Upper lobe of right lung (tissue), 1 donor: ENCODE data around the gene ULK1. TPM values are rescaled to one million over a fixed set of nuclear protein-coding genes. Genes with fewer than 3 reads are reported as not detected.

Source experiments
- ATAC-seq: fragments of 200-7000 bp; cut with Tn5 transposase; one replicate; pipeline ENCODE4 v1.9.1; 2020; ENCODE audit warnings: mild to moderate bottlenecking, moderate library complexity
- DNase-seq: peaks from one replicate; pipeline ENCODE4 v3.0.0-alpha.2; 2020
- H3K27ac ChIP-seq: fragments of 200-600 bp; one replicate; pipeline ENCODE4 v1.8.0; 2022
- H3K27me3 ChIP-seq: fragments of 200-600 bp; one replicate; pipeline ENCODE4 v1.8.0; 2022; ENCODE audit warnings: mild to moderate bottlenecking
- H3K36me3 ChIP-seq: fragments of 200-600 bp; one replicate; pipeline ENCODE4 v1.8.0; 2022
- H3K4me1 ChIP-seq: fragments of 200-600 bp; one replicate; pipeline ENCODE4 v1.8.0; 2022
- H3K4me3 ChIP-seq: fragments of 200-600 bp; one replicate; pipeline ENCODE4 v1.8.0; 2022; ENCODE audit warnings: mild to moderate bottlenecking
- H3K9me3 ChIP-seq: fragments of 200-600 bp; one replicate; pipeline ENCODE4 v1.8.0; 2022
- CTCF ChIP-seq: fragments of 200-600 bp; IDR thresholded peaks from one replicate; pipeline ENCODE4 v1.8.0; 2022; ENCODE audit warnings: antibody characterized with exemption
- intact Hi-C: fragments of 100-400 bp; cut with DNase I; formaldehyde crosslinking; loops from one replicate; pipeline ENCODE4 v1.11.0; 2022
- long read RNA-seq: library from polyadenylated mRNA; unstranded; transcript quantifications from one replicate; pipeline ENCODE4 v2.0.0, GENCODE V29; 2021
- total RNA-seq: library from RNA; stranded (reverse); fragmentation: NEBNext Ultra II Directional; extraction: Animal tissue kit (Norgen Biotek cat#: 25700); gene quantifications from one replicate; pipeline ENCODE4 v1.2.1, GENCODE V29; 2021
- donor health status: DM: no; HTN: yes; CAD: no; lungs with severe emphysema.

Gene ULK1
- total RNA-seq: 32.4 TPM
- long read RNA-seq, full-length matches to known transcripts: 9 of 44 reads
- long read RNA-seq, partial matches to known transcripts: 29 of 44 reads
- long read RNA-seq, other reads (novel, unspliced or antisense): 6 of 44 reads

DNA sequence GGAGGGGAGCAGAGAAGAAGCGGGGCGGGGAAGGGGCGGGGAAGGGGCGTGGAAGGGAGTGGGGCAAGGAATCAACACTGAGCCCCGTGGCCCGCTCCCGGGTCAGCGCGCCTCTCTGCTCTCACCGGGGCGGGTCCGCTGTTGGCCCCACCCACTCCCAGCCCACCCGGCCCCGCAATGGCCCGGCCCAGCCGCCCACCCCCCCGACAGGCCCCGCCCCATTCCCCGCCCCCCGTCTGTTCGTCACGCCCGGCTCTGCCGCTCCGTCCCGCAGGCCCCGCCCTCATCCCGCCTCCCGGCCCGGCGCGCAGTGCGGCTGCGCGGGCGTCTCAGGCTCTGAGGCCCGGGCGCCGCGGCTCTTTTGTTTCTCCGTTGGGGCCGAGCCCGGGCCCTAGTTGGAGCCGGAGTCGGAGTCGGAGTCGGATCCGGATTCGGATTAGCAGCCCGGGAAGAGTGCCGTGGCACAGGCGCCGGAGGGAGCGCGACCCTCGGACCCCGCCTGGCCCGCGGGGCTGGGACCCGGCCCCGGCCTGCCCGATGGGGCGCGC lies at the start of gene ULK1:
Gene ULK1, plus strand, starts transcription at position 310 of the 548 bp plus-strand sequence. CDS start 380 bp downstream, outside the sequence.
- Histone ChIP-seq H3K9me3 (no peaks in the 10 kb centered on the region), H3K4me1 (peaks cover 18% of the 10 kb centered on the region), H3K27ac (peak within 1 kb of the TSS; percentile 96), H3K27me3 (no peaks in the 10 kb centered on the region), H3K36me3 (no peaks in the 10 kb centered on the region), H3K4me3 (peak within 1 kb of the TSS; percentile 80)
- peak; percentile 96 for DNase-seq
- intact Hi-C loops: no loop called here
- TF ChIP-seq CTCF: no peak
- ATAC-seq: peak; percentile 83

- Histone ChIP-seq H3K4me1 (no peaks in the 10 kb centered on the region), H3K27me3 (no peaks in the 10 kb centered on the region), H3K36me3 (no peaks in the 10 kb centered on the region), H3K4me3 (no peak overlapping the region), H3K27ac (no peak overlapping the region), H3K9me3 (no peaks in the 10 kb centered on the region)
- DNase-seq: no peak
- TF ChIP-seq CTCF: no peak
- intact Hi-C loops: no loop called here
- ATAC-seq: no peak
These were observed 49.8 kb upstream of the ULK1 start for GRCh38 chr12:131844656-131845055.

- H3K9me3 ChIP-seq: no peaks in the 10 kb centered on the region
- H3K27me3 ChIP-seq: no peaks in the 10 kb centered on the region
- TF ChIP-seq CTCF: no peak
- intact Hi-C loops: no loop called here
- no peak overlapping the region for H3K27ac ChIP-seq
- H3K4me3 ChIP-seq: no peak overlapping the region
- H3K4me1 ChIP-seq: no peaks in the 10 kb centered on the region
- no peaks in the 10 kb centered on the region for H3K36me3 ChIP-seq
- no peak for ATAC-seq
- DNase-seq: no peak
These were observed 49.3 kb upstream of the ULK1 start for GRCh38 chr12:131845121-131845520.

GRCh38 chr12:131847456-131847855 lies 47.0 kb upstream of the ULK1 start:
- DNase-seq: no peak
- no peaks in the 10 kb centered on the region for H3K27me3 ChIP-seq
- no peaks in the 10 kb centered on the region for H3K36me3 ChIP-seq
- no peaks in the 10 kb centered on the region for H3K4me1 ChIP-seq
- no peak overlapping the region for H3K4me3 ChIP-seq
- no peak for ATAC-seq
- TF ChIP-seq CTCF: no peak
- intact Hi-C loops: no loop called here
- no peaks in the 10 kb centered on the region for H3K9me3 ChIP-seq
- no peak overlapping the region for H3K27ac ChIP-seq

- no peak for TF ChIP-seq CTCF
- H3K27ac ChIP-seq: no peak overlapping the region
- no peak for ATAC-seq
These were observed 45.7 kb upstream of the ULK1 start for GRCh38 chr12:131848753-131849152.

More at GRCh38 chr12:131848753-131849152, 45.7 kb upstream of the ULK1 start:
- Histone ChIP-seq H3K4me1 (no peaks in the 10 kb centered on the region), H3K27me3 (no peaks in the 10 kb centered on the region), H3K4me3 (no peak overlapping the region), H3K9me3 (no peaks in the 10 kb centered on the region), H3K36me3 (no peaks in the 10 kb centered on the region)
- DNase-seq: no peak
- intact Hi-C loops: no loop called here
